Heart left ventricle (tissue), 13 donors: ENCODE measurements around the gene HTR6.

ENCODE experiments used
- POLR2A ChIP-seq, 2 donors: fragments of 450-650 bp; IDR thresholded peaks; one replicate each; pipeline ENCODE4 v1.6.1; 2017; ENCODE audit warnings: antibody characterized with exemption in 2 of 2, mild to moderate bottlenecking in 2 of 2, moderate library complexity in 2 of 2
- TF ChIP-seq, protein P1 (sequence below), 12 donors: fragments of 200-600 bp; sonication (generic) in 4 of 12; IDR thresholded peaks; one replicate each; pipeline versions ENCODE4 v1.5.0 to v1.8.0; 2018 to 2022; ENCODE audit warnings: antibody characterized with exemption in 12 of 12, mild to moderate bottlenecking in 5 of 12
- donor health status: ischemic (EF 13 %, LVEDD 7.1; RV severe dilation, severe dysfunction).
- donor health status: DM: no; HTN: yes; CAD: no.
- donor health status: DM: no; HTN: no; CAD: no.
- donor health status: ischemic (EF 25% LVEDD 6.9; RV normal size, moderate dysfunction).
- donor health status: ischemic (EF 25% LVEDD 5.7; RV mildly dilated, moderate dysfunction).
- donor health status: ischemic (EF 35%, LVEDD 5.7; RV mildly dilated, moderate dysfunction).
- donor health status: nonischemic (EF 11% LVEDD 7.7; RV severe dilation, severe dysfunction).
- donor health status: DM: yes; HTN: yes; CAD: no.
- donor health status: PGD.
- donor health status: ischemic (EF 29% LVEDD 5.4; RV normal size, mild dysfunction).
- donor health status: nonischemic (EF 23%, LVEDD 6.1; RV moderate dilation, normal function).

DNA sequence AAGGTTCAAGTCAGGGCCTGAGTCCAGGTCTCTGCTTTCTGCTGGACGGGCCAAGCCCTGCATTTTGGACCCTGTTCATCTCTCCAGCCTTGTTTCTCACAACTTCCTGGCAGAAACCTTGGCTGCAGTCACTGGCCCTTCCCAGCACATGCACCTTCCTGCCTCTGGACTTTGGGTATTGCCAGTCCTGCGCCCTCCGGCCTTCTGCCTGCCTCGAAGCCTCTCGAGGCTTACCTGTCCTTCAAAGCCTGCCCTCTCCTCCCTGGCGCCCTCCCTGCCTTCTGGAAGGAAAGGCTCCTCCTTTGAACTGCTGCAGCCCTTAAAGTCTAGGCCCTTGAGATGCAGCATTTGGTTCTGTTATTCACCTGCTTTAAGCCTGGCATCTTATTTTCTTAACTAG, 52.8 kb downstream of the HTR6 start:
- TF ChIP-seq, protein P1, sequence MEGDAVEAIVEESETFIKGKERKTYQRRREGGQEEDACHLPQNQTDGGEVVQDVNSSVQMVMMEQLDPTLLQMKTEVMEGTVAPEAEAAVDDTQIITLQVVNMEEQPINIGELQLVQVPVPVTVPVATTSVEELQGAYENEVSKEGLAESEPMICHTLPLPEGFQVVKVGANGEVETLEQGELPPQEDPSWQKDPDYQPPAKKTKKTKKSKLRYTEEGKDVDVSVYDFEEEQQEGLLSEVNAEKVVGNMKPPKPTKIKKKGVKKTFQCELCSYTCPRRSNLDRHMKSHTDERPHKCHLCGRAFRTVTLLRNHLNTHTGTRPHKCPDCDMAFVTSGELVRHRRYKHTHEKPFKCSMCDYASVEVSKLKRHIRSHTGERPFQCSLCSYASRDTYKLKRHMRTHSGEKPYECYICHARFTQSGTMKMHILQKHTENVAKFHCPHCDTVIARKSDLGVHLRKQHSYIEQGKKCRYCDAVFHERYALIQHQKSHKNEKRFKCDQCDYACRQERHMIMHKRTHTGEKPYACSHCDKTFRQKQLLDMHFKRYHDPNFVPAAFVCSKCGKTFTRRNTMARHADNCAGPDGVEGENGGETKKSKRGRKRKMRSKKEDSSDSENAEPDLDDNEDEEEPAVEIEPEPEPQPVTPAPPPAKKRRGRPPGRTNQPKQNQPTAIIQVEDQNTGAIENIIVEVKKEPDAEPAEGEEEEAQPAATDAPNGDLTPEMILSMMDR (IDR thresholded peaks at IDR 0.05) = no peak
- no peak for TF ChIP-seq POLR2A (IDR thresholded peaks at IDR 0.05)
